GM21737 (cell line): ENCODE data around the gene SLC9A7.
"Not testable (repeated sequence)": the region's sequence is repeated elsewhere in the genome, so short reads cannot be mapped to it uniquely, and the experiment has no call there.

ENCODE experiments used
- ATAC-seq: cut with Tn5 transposase; IDR thresholded peaks from one replicate; pipeline ENCODE4 v1.9.1; 2021; ENCODE audit warnings: mild to moderate bottlenecking, moderate library complexity; ENCODE audit not compliant: unreplicated experiment

Gene SLC9A7

DNA sequence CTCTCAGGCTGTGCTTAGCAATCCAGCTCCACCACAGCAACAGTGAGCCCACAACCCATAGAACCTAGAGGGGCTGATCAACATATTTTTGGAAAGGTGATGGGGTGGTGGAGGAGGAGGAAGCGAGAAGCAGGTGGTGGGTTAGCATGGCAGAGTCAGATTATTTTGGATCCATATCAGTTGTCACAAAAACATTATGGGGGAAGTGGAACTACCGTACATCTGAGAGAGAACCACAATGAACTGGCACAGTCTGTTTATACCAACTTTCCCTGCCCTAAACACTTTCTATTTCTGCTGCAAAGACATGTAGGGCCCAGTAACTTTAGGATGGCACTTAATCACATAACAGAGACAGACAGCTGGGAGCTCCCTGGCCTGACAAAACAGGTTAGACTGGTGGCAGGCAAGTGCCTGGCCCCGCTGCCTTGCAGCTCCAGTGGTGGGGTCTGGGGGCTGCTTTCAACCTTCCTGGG is 4.3 kb downstream of the SLC9A7 start:
- ATAC-seq = no peak

- ATAC-seq = no peak
These were observed 4.9 kb downstream of the SLC9A7 start for GRCh38 chrX:46754036-46754435.

GRCh38 chrX:46750889-46751288 is 8.0 kb downstream of the SLC9A7 start:
- ATAC-seq = no peak

DNA sequence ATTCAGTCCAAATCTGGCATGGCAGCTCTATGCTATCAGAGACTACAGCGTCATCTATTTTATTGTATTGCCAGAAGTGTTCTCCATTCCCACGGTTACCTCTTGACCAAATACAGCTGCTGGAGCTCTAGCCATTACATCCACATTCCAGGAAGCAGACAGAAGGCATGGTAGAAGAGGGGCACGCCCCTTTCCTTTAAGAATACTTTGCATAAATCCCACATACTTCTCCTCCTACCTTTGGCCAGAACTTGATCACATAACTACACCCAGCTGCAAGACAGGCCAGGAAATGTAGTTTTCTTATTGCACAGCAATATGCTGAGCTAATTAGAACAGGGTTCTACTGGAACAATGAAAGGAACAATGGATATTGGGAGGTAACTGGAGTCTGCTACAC is 14.9 kb downstream of the SLC9A7 start:
- no peak for ATAC-seq

DNA sequence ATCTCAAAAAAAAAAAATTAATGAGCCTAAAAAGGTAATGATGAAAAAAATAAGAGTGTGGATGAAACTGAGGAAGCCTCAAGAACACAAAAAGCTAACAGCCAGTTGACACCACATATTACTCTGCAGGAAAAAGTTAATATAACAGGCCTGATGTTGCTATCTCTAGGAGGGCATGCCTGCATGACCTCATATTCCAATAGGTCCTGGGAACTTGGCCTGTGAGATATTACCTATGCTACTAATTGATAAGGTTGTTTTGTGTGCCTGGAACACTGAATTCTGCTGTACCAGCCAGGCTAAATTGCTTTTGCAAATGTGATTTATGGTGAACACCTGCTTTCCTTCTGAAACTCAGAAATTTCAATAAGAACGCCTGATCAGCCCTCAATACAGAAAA is 15.9 kb downstream of the SLC9A7 start:
- no peak for ATAC-seq

- no peak for ATAC-seq
These were observed 19.2 kb downstream of the SLC9A7 start for GRCh38 chrX:46739736-46740135.

- no peak for ATAC-seq
These were observed 21.5 kb downstream of the SLC9A7 start for GRCh38 chrX:46737462-46737861.

DNA sequence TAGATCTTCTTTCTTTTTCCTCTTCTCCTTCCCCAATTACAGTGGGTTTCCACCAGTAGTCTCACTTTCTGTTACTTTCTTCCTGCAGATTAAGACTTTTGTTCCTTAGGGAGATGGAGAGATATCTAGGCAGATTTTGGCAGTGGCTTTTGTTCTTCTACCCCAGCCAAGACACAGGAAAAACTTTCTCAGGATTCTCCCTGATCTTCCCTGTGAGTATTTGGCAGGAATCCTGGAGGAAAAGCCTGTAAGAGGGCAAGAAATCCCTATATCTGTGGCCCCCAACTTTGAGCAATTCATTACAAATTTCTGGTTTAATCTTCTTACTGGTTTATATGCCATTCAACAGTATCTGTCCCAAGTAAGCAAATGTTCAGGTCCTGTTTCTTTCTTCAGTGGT is 21.9 kb downstream of the SLC9A7 start:
- no peak for ATAC-seq

DNA sequence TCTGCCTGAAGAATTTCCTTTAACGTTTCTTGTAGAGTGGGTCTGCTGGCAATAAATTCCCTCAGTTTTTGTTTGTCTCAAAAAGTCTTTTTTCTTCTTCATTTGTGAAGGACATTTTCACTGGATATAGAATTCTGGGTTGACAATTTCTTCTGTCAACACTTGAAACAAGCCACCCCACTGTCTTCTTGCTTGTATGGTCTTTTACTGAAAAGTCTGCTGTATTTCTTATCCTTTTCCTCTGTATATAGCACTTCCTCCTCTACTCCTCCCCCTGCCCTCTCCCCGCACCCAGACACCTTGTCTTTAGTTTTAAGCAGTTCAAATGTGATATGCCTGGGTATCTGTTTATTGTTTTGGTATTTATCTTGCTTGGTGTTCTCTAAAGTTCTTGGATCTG is 23.3 kb downstream of the SLC9A7 start:
- ATAC-seq = no peak

DNA sequence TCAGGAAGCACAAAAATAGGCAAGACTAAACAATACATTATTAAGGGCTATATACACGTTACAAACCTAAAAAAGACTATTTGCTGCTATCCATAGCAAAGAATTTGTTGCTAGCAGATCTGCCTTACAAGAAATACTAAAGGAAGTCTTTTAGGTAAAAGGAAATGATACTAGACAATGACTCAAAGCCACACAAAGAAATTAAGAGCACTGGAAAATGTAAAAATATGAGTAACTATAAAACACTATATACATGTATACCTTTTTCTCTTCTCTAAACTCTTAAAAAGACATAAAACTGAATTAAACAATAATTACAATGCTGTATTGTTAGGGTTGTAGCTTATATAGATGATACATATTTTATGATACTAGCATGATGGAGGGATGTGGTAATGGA is 25.7 kb downstream of the SLC9A7 start:
- no peak for ATAC-seq

- no peak for ATAC-seq
These were observed 28.2 kb downstream of the SLC9A7 start for GRCh38 chrX:46730765-46731164.

- ATAC-seq = no peak
These were observed 31.5 kb downstream of the SLC9A7 start for GRCh38 chrX:46727441-46727840.

DNA sequence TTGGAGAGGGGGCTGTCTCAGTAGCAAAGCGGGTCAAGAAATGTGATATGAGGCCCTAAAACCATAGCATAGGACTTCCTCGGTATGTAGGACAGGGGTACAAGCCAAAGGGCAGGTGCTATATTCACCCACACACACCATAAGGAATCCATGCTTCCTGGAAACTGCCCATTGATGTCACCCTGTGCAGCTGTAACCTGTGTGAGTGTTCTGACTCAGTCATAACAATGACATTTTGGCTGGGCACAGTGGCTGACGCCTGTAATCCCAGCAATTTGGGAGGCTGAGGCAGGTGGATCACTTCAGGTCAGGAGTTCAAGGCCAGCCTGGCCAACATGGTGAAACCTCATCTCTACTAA is 35.4 kb downstream of the SLC9A7 start:
- ATAC-seq = not testable (repeated sequence)

DNA sequence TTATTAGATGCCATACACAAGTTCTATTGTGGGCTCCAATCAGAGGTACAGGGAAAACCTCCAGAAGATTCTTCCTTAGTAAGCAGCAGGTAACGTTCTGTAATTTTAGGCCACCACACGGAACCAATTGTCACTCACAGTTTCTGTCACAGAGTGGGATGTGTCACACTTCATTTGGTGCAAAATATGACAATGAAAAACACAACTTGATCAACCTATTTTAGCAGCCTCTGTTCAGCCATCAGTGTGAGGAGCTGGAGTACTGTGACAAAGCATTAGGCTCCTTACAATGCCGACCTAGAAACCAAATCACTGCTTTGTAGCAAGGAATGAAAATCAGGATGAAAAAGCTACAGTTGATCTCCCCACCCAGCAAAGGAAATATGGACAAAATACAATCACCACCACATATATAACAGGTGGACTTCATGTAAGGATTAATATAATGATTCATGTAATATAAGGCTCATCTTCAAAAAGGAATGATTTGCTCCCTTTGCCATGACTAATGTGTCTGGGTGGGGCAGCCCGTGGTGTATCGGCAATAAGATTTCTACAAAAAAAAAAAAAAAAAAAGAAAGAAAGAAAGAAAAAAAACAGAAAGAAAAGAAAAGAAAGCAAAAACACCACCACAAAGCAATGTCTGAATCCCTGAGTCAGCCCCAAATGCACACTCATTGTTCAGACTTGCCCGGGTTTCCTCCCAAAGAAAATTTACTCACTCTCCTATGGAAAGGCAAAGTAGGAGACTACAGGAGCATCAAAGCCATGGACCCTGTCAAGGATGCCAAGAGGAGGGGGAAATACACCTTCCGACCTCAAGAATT is 36.0 kb downstream of the SLC9A7 start:
- no peak for ATAC-seq

GRCh38 chrX:46716796-46717195 is 42.1 kb downstream of the SLC9A7 start:
- ATAC-seq = no peak

DNA sequence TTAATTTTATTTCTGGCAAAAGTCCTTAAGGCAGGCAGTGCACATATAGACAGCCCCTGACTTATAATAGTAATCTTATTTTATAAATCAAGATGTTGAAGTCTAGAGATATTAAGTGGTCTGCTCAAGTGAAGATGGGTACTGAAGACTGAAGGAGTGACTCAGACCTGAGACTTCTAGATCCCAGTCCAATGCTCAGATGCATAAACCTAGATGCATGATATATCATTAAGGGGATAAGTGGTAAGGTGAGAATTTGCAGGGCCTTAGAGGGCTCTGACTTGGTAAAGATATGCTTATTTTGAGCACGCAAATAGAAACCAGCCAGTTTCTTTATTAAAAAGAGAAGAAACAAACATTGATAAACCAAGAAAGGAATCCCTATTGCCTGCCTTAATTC is 42.9 kb downstream of the SLC9A7 start:
- ATAC-seq = no peak

- no peak for ATAC-seq
These were observed 43.4 kb downstream of the SLC9A7 start for GRCh38 chrX:46715530-46715929.

GRCh38 chrX:46713672-46714490 is 45.0 kb downstream of the SLC9A7 start:
- ATAC-seq = peak; percentile 55

DNA sequence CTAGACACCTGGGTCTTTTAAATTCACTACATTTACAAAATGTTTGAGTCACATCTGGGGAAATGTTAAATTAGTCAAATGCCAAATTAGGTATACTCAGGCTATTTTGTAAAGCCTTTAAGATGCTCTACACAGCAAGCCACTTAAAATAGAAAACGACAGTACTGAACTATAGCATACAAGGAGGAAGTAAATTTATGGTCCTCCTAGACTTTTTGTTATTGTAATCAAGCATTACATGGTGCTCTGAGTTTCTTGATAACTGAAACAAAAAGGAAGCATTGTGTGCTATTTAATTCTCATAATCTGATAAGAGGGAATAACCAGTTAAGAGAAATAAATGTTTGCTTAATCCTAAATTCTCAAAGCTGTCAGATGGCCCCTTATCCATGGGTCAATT is 46.2 kb downstream of the SLC9A7 start:
- no peak for ATAC-seq

- ATAC-seq = no peak
These were observed 47.8 kb downstream of the SLC9A7 start for GRCh38 chrX:46710927-46711623.

GRCh38 chrX:46710425-46710824 is 48.5 kb downstream of the SLC9A7 start:
- ATAC-seq = no peak
